Neural cell (in vitro differentiated cells): ENCODE results near the gene PGLYRP4. TPM values are rescaled to one million over a fixed set of nuclear protein-coding genes. Genes with fewer than 3 reads are reported as not detected.

ENCODE experiments used
- H2AFZ ChIP-seq: fragments of 200-600, 300-800 bp; sonication (generic), shearing (Covaris generic); 2 replicates; pipeline ENCODE4 v1.6.0; 2014; ENCODE audit warnings: low read depth, mild to moderate bottlenecking, antibody characterized with exemption, low read length, moderate library complexity
- H3F3A ChIP-seq: fragments of 200-600 bp; shearing (Covaris generic); 2 replicates; pipeline ENCODE4 v1.6.1; 2016; ENCODE audit warnings: mild to moderate bottlenecking, moderate library complexity, mixed read lengths, antibody characterized with exemption, low read length; ENCODE audit not compliant: insufficient read depth, poor library complexity, severe bottlenecking
- H3K27ac ChIP-seq: fragments of 200-600, 300-800 bp; sonication (generic), shearing (Covaris generic); 2 replicates; pipeline ENCODE4 v1.5.1; 2014; ENCODE audit warnings: mild to moderate bottlenecking, low read length, moderate library complexity
- H3K27me3 ChIP-seq: fragments of 300-800, 200-600 bp; sonication (generic), shearing (Covaris generic); 2 replicates; pipeline ENCODE4 v1.6.0; 2014; ENCODE audit warnings: mild to moderate bottlenecking, low read depth, low read length, moderate library complexity; ENCODE audit not compliant: insufficient read depth
- H3K36me3 ChIP-seq: fragments of 300-800, 200-600 bp; sonication (generic), shearing (Covaris generic); 2 replicates; pipeline ENCODE4 v1.5.1; 2014; ENCODE audit warnings: mild to moderate bottlenecking, antibody characterized with exemption, low read length, moderate library complexity; ENCODE audit not compliant: insufficient read depth
- H3K4me2 ChIP-seq: fragments of 300-800, 200-600 bp; sonication (generic), shearing (Covaris generic); 2 replicates; pipeline ENCODE4 v1.6.0; 2014; ENCODE audit warnings: mild to moderate bottlenecking, low read length
- H3K4me3 ChIP-seq: fragments of 300-800, 200-600 bp; sonication (generic), shearing (Covaris generic); 2 replicates; pipeline ENCODE4 v1.5.1; 2014; ENCODE audit warnings: mild to moderate bottlenecking, low read length, moderate library complexity
- H3K79me2 ChIP-seq: fragments of 200-600 bp; shearing (Covaris generic); replicated peaks from 2 replicates; pipeline ENCODE4 v1.6.0; 2014; ENCODE audit warnings: mild to moderate bottlenecking, low read length, moderate library complexity; ENCODE audit not compliant: insufficient read depth
- H3K9ac ChIP-seq: fragments of 300-800, 200-600 bp; sonication (generic), shearing (Covaris generic); 2 replicates; pipeline ENCODE4 v1.6.1; 2016; ENCODE audit warnings: mild to moderate bottlenecking, low read length, mixed read lengths
- H3K9me2 ChIP-seq: fragments of 200-600 bp; shearing (Covaris generic); 2 replicates; pipeline ENCODE4 v1.6.1; 2016; ENCODE audit warnings: mild to moderate bottlenecking, low read length, mixed read lengths; ENCODE audit not compliant: insufficient read depth
- H3K9me3 ChIP-seq: fragments of 200-600, 300-800 bp; sonication (generic), shearing (Covaris generic); 2 replicates; pipeline ENCODE4 v1.6.1; 2016; ENCODE audit warnings: mild to moderate bottlenecking, mixed run types, low read length, moderate library complexity, mixed read lengths
- H4K20me1 ChIP-seq: fragments of 200-600 bp; shearing (Covaris generic); 2 replicates; pipeline ENCODE4 v1.6.1; 2016; ENCODE audit warnings: mild to moderate bottlenecking, mixed run types; ENCODE audit not compliant: insufficient read depth
- EZH2 ChIP-seq: fragments of 200-600, 300-800 bp; shearing (Covaris generic), sonication (generic); IDR thresholded peaks from 2 replicates; pipeline ENCODE4 v1.6.1; 2014; ENCODE audit warnings: antibody characterized with exemption, low read length, borderline replicate concordance, mild to moderate bottlenecking; ENCODE audit not compliant: insufficient read depth, poor library complexity, severe bottlenecking
- MXI1 ChIP-seq: fragments of 450-650 bp; conservative IDR thresholded peaks from 2 replicates; pipeline ENCODE4 v1.6.1; 2014; ENCODE audit warnings: antibody characterized with exemption, mild to moderate bottlenecking; ENCODE audit not compliant: poor library complexity, severe bottlenecking
- RAD21 ChIP-seq: fragments of 450-650 bp; conservative IDR thresholded peaks from 2 replicates; pipeline ENCODE4 v1.6.1; 2014; ENCODE audit warnings: antibody characterized with exemption, mild to moderate bottlenecking, moderate library complexity
- REST ChIP-seq: IDR thresholded peaks from 2 replicates; pipeline ENCODE4 v1.6.1; 2012; ENCODE audit warnings: borderline replicate concordance
- TAF1 ChIP-seq: IDR thresholded peaks from 2 replicates; pipeline ENCODE4 v1.6.1; 2012; ENCODE audit warnings: low read depth
- polyA plus RNA-seq: library from polyadenylated mRNA; depleted of rRNA; stranded (reverse); fragments of >200 nt; gene quantifications from 2 replicates; pipeline ENCODE4 v1.2.3, GENCODE V29; 2014

Gene PGLYRP4
- polyA plus RNA-seq, 1 donor from 2014 or later: not detected

- Histone ChIP-seq H3K27me3 (no peaks in the 10 kb centered on the region), H4K20me1 (no peaks in the 10 kb centered on the region), H3K9ac (no peak overlapping the region), H3K36me3 (no peaks in the 10 kb centered on the region), H3K79me2 (no peaks in the 10 kb centered on the region), H3K27ac (no peak overlapping the region), H3K4me3 (no peak overlapping the region), H3F3A (no peaks in the 10 kb centered on the region), H3K9me3 (no peaks in the 10 kb centered on the region), H3K4me2 (no peak overlapping the region), H2AFZ (no peak overlapping the region), H3K9me2 (no peaks in the 10 kb centered on the region)
- TF ChIP-seq REST: no peak
Measured at GRCh38 chr1:153309441-153309840, 39.2 kb downstream of the PGLYRP4 start.

- no peak overlapping the region for H3K4me2 ChIP-seq
- H3K4me3 ChIP-seq: no peak overlapping the region
- no peak for TF ChIP-seq TAF1
- no peak for TF ChIP-seq EZH2
- TF ChIP-seq RAD21: no peak
- no peak for TF ChIP-seq REST
- H3K79me2 ChIP-seq: no peaks in the 10 kb centered on the region
- no peaks in the 10 kb centered on the region for H4K20me1 ChIP-seq
- H3K27ac ChIP-seq: no peak overlapping the region
- no peaks in the 10 kb centered on the region for H3K36me3 ChIP-seq
- H2AFZ ChIP-seq: no peak overlapping the region
- no peak overlapping the region for H3K9ac ChIP-seq
- H3K9me3 ChIP-seq: no peaks in the 10 kb centered on the region
- H3K27me3 ChIP-seq: no peaks in the 10 kb centered on the region
- no peaks in the 10 kb centered on the region for H3K9me2 ChIP-seq
- no peaks in the 10 kb centered on the region for H3F3A ChIP-seq
Measured at GRCh38 chr1:153308540-153308939, 40.1 kb downstream of the PGLYRP4 start.

- H3K27ac ChIP-seq: no peak overlapping the region
- no peaks in the 10 kb centered on the region for H4K20me1 ChIP-seq
- H3K27me3 ChIP-seq: no peaks in the 10 kb centered on the region
- no peak overlapping the region for H2AFZ ChIP-seq
- H3K9ac ChIP-seq: no peak overlapping the region
- H3K4me2 ChIP-seq: no peak overlapping the region
- no peaks in the 10 kb centered on the region for H3K9me2 ChIP-seq
- no peak for TF ChIP-seq MXI1
- no peak for TF ChIP-seq TAF1
- no peak overlapping the region for H3K4me3 ChIP-seq
- H3K36me3 ChIP-seq: no peaks in the 10 kb centered on the region
- H3K9me3 ChIP-seq: no peaks in the 10 kb centered on the region
- H3K79me2 ChIP-seq: no peaks in the 10 kb centered on the region
- no peaks in the 10 kb centered on the region for H3F3A ChIP-seq
Measured at GRCh38 chr1:153307221-153307600, 41.4 kb downstream of the PGLYRP4 start.
